Breast epithelium (tissue), 4 donors: ENCODE results near the gene QPRT. TPM values are rescaled to one million over a fixed set of nuclear protein-coding genes. Genes with fewer than 3 reads are reported as not detected.

Experiments used
- DNase-seq, 2 donors: peaks; one replicate each; pipeline ENCODE4 v3.0.0-alpha.2; 2019; ENCODE audit warnings: low spot score in 2 of 2
- H3K27ac ChIP-seq, 2 donors: fragments of 200-600 bp; sonication (generic) in 1 of 2; one replicate each; pipeline ENCODE4 v1.5.1; 2016 to 2019; ENCODE audit warnings: mild to moderate bottlenecking in 1 of 2
- H3K27me3 ChIP-seq, 2 donors: fragments of 200-600 bp; sonication (generic) in 1 of 2; one replicate each; pipeline versions ENCODE4 v1.5.1 to v1.6.0; 2017 to 2019; ENCODE audit warnings: control low read depth in 1 of 2, mild to moderate bottlenecking in 1 of 2
- H3K36me3 ChIP-seq: fragments of 200-600 bp; one replicate; pipeline ENCODE4 v1.5.1; 2019
- H3K4me1 ChIP-seq, 2 donors: fragments of 200-600 bp; sonication (generic); one replicate each; pipeline ENCODE4 v1.5.1; 2016 to 2019; ENCODE audit warnings: control low read depth in 1 of 2
- H3K4me3 ChIP-seq, 3 donors: fragments of 200-600 bp; sonication (generic); 1 replicate in 2 of 3; 2 replicates in 1 of 3; pipeline ENCODE4 v1.5.1; 2016 to 2019; ENCODE audit warnings: mild to moderate bottlenecking in 3 of 3, moderate library complexity in 2 of 3
- H3K9me3 ChIP-seq, 2 donors: fragments of 200-600 bp; sonication (generic) in 1 of 2; one replicate each; pipeline ENCODE4 v1.5.1; 2016 to 2019; ENCODE audit warnings: control low read depth in 1 of 2
- POLR2A ChIP-seq: fragments of 450-650 bp; IDR thresholded peaks from one replicate; pipeline ENCODE4 v1.6.1; 2016; ENCODE audit warnings: antibody characterized with exemption, mild to moderate bottlenecking, moderate library complexity
- POLR2AphosphoS5 ChIP-seq, 3 donors: sonication (generic); formaldehyde crosslinking; IDR thresholded peaks; one replicate each; pipeline ENCODE4 v1.6.1; 2017; ENCODE audit warnings: antibody characterized with exemption in 3 of 3
- intact Hi-C: fragments of 100-400 bp; cut with DNase I; formaldehyde crosslinking; loops from one replicate; pipeline ENCODE4 v1.15.1; 2023; ENCODE audit warnings: low total_unique reads
- total RNA-seq, 3 donors: library from RNA; depleted of rRNA; stranded (reverse); fragments of >200 nt; gene quantifications; one replicate each; pipeline ENCODE4 v1.1.0, GENCODE V29; 2016
- TF ChIP-seq, protein P1 (sequence below), 3 donors: fragments of 450-650 bp; IDR thresholded peaks; one replicate each; pipeline ENCODE4 v1.5.1; 2016 to 2017; ENCODE audit warnings: antibody characterized with exemption in 3 of 3, mild to moderate bottlenecking in 3 of 3, moderate library complexity in 3 of 3

The QPRT gene
- total RNA-seq, 3 donors from 2014 or later: 2.4 to 13.3 (median 9.5) TPM

DNA sequence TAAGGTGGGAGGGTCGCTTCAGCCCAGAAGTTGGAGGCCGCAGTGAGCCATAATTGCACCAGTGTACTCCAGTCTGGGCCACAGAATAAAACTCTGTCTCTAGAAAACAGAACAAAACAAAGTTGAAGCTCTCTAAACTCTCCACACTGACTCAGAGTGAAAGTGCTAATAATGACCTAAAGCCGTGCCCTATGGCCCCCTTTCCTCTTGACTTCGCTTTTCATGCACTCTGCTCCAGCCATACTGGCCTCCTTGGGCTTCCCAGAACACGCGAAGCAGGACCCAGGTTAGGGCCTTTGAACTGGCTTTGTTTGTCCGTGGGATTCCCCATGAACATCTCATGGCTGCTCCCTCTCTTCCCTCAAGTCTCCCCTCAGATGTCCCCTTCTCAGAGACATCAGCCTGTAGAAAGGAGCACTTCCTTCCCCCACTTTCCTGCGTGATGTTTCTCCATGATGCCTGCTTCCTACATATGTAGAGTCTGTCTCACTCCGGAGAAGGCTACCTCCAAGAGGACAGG, 34.6 kb upstream of the QPRT start:
- Histone ChIP-seq H3K27ac (no peak overlapping the region), H3K36me3 (no peaks in the 10 kb centered on the region), H3K4me3 (no peak overlapping the region), H3K4me1 (no peaks in the 10 kb centered on the region), H3K9me3 (no peaks in the 10 kb centered on the region), H3K27me3 (no peaks in the 10 kb centered on the region)
- TF ChIP-seq POLR2AphosphoS5 (IDR thresholded peaks at IDR 0.05) (no peak), POLR2A (no peak)
- TF ChIP-seq, protein P1, sequence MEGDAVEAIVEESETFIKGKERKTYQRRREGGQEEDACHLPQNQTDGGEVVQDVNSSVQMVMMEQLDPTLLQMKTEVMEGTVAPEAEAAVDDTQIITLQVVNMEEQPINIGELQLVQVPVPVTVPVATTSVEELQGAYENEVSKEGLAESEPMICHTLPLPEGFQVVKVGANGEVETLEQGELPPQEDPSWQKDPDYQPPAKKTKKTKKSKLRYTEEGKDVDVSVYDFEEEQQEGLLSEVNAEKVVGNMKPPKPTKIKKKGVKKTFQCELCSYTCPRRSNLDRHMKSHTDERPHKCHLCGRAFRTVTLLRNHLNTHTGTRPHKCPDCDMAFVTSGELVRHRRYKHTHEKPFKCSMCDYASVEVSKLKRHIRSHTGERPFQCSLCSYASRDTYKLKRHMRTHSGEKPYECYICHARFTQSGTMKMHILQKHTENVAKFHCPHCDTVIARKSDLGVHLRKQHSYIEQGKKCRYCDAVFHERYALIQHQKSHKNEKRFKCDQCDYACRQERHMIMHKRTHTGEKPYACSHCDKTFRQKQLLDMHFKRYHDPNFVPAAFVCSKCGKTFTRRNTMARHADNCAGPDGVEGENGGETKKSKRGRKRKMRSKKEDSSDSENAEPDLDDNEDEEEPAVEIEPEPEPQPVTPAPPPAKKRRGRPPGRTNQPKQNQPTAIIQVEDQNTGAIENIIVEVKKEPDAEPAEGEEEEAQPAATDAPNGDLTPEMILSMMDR (IDR thresholded peaks at IDR 0.05): no peak
- intact Hi-C loops: no loop called here
- no peak for DNase-seq

DNA sequence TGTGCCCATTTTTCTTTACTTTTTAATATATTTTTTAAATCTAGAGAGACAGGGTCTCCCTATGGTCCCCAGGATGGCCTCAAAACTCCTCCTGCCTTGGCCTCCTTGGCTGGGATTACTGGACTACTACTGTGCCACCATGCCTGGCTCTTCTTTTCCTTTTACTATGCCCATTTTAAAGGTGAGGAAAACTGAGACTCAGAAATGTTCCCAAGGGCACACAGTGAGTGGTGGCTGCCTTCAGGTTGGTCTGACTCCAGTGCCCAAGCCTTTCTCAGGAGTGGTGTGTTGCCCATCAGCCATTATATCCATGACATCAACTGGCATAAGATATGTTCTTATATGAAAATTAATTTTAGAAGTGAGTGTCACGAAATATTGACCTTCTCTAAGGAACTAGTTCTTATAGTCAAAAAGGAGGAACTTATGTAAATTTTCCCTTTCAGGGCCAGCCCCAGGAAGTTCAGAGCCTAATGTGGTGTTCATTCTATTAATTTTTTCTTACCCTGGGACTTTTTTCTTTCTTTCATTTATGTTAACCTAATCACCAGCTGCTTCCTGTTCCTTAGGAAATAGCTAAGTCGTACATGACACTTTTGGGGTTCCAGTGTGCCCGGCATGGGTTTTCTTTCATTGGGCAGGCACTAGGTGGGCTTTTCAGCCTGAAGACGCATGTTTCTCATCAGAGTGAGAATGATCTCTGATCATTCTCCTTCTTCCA, 33.8 kb upstream of the QPRT start:
- no peaks in the 10 kb centered on the region for H3K4me1 ChIP-seq
- intact Hi-C loops: no loop called here
- TF ChIP-seq POLR2A (no peak), POLR2AphosphoS5 (IDR thresholded peaks at IDR 0.05) (no peak)
- TF ChIP-seq, protein P1 (IDR thresholded peaks at IDR 0.05): no peak
- no peak overlapping the region for H3K4me3 ChIP-seq
- H3K9me3 ChIP-seq: no peaks in the 10 kb centered on the region
- no peaks in the 10 kb centered on the region for H3K36me3 ChIP-seq
- H3K27ac ChIP-seq: no peak overlapping the region
- H3K27me3 ChIP-seq: no peaks in the 10 kb centered on the region
- no peak for DNase-seq

DNA sequence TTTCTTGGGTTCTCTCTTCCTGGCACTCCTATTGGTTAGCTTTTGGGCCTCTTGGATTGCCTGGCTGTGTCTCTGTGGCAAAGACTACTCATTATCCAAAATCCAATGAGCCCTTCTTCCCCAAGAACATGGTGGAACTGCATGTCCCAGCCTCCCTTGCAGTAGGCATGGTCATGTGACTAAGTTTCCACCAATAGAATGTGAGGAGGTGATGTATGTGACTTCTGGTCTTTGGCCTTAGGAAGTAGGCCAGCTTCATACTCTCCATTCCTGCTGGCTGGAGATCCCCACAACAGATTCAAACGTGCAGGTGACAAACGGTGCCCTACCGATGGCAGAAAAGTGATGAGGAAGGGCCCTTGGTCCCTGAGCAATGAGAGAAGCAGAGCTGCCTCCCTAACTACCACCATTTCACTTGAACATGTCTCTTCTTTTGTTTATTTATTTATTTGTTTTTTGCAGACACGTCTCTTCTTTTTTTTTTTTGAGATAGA, 33.2 kb upstream of the QPRT start:
- Histone ChIP-seq H3K4me3 (no peak overlapping the region), H3K4me1 (no peaks in the 10 kb centered on the region), H3K36me3 (no peaks in the 10 kb centered on the region), H3K27ac (no peak overlapping the region), H3K9me3 (no peaks in the 10 kb centered on the region), H3K27me3 (no peaks in the 10 kb centered on the region)
- no peak for TF ChIP-seq POLR2AphosphoS5 (IDR thresholded peaks at IDR 0.05)
- TF ChIP-seq, protein P1 (IDR thresholded peaks at IDR 0.05): no peak
- no peak for TF ChIP-seq POLR2A
- DNase-seq: no peak
- intact Hi-C loops: no loop called here

DNA sequence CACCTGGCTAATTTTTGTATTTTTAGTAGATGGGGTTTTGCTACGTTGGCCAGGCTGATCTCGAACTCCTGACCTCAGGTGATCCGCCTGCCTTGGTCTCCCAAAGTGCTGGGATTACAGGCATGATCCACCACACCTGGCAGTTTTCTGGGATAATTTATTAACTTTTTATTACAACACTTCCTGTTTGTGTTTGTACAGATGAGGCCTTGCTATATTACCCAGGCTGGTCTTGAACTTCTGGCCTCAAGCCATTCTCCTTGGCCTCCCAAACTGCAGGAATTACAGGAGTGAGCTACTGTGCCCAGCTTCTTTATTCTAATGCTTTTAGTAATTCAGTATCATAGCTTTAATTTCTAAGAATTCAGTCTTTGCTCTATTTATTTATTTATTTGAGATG, 32.0 kb upstream of the QPRT start:
- Histone ChIP-seq H3K4me3 (no peak overlapping the region), H3K36me3 (no peaks in the 10 kb centered on the region), H3K27ac (no peak overlapping the region), H3K4me1 (no peaks in the 10 kb centered on the region), H3K9me3 (no peaks in the 10 kb centered on the region), H3K27me3 (no peaks in the 10 kb centered on the region)
- intact Hi-C loops: no loop called here
- no peak for DNase-seq
- TF ChIP-seq POLR2A: no peak
- TF ChIP-seq POLR2AphosphoS5 (IDR thresholded peaks at IDR 0.05): no peak
- TF ChIP-seq, protein P1 (IDR thresholded peaks at IDR 0.05): no peak

DNA sequence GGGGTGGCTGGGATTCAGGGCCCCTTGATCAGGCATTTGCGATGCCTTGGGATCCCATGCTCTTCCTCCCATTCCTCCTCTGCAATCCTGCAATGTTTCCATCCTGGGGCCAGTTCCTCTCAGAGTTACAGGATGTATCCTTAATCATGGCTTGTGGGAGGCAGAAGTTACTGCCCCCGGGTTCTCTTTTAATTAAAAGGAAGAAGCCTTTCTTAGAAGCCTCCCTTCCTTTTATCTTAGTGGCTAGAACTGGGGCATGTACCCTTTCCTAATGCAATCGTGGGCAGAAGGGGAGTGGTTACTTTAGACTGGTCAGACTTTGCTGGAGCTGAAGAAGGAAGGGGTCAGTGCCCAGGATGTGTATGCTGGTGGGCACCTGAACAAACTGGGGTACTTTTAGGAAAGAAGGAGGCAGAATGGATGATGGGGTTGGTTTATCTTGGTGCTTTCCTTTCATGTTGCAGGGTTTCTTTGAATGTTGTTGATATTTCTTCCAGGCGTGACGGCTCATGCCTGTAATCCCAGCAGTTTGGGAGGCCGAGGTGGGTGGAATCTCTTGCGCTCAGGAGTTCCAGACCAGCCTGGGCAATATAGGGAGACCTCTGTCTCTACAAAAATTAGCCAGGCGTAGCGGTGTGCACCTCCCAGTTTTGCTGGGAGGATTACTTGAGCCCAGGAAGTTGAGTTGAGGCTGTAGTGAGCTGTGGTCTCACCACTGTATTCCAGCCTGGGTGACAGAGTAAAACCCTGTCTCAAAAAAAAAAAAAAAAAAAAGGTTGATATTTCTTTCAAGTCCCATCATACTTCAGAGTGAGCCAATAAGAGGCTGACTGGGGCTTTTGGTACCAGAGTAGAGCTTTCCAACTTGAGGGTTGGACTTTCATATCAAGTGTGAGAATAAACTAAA, 29.1 kb upstream of the QPRT start:
- no peaks in the 10 kb centered on the region for H3K27me3 ChIP-seq
- TF ChIP-seq POLR2AphosphoS5 (IDR thresholded peaks at IDR 0.05) (no peak), POLR2A (no peak)
- TF ChIP-seq, protein P1 (IDR thresholded peaks at IDR 0.05): no peak
- no peak overlapping the region for H3K27ac ChIP-seq
- H3K4me1 ChIP-seq: no peaks in the 10 kb centered on the region
- H3K36me3 ChIP-seq: no peaks in the 10 kb centered on the region
- no peak for DNase-seq
- no peak overlapping the region for H3K4me3 ChIP-seq
- no peaks in the 10 kb centered on the region for H3K9me3 ChIP-seq
- intact Hi-C loops: no loop called here
